GM12892 (cell line): ENCODE measurements around the gene RASA2.
"Not testable (repeated sequence)": the region's sequence is repeated elsewhere in the genome, so short reads cannot be mapped to it uniquely, and the experiment has no call there.

Experiments
- DNase-seq: peaks from one replicate; pipeline ENCODE4 v3.0.0; 2011; ENCODE audit not compliant: insufficient read length
- FAIRE-seq: peaks from 2 replicates; lab custom pipeline; 2011; peaks lifted over from hg19 to GRCh38; lab: Jason Lieb, UNC
- POLR2A ChIP-seq: IDR thresholded peaks from 2 replicates; pipeline ENCODE4 v1.6.1; 2011; ENCODE audit warnings: low read depth, low read length, control low read depth
- POLR2AphosphoS5 ChIP-seq: IDR thresholded peaks from 2 replicates; pipeline ENCODE4 v1.6.1; 2011; ENCODE audit warnings: low read depth, low read length, control low read depth
- TAF1 ChIP-seq: IDR thresholded peaks from 2 replicates; pipeline ENCODE4 v1.6.1; 2011; ENCODE audit warnings: low read depth, mild to moderate bottlenecking, control low read depth, low read length, borderline replicate concordance

RASA2 gene

DNA sequence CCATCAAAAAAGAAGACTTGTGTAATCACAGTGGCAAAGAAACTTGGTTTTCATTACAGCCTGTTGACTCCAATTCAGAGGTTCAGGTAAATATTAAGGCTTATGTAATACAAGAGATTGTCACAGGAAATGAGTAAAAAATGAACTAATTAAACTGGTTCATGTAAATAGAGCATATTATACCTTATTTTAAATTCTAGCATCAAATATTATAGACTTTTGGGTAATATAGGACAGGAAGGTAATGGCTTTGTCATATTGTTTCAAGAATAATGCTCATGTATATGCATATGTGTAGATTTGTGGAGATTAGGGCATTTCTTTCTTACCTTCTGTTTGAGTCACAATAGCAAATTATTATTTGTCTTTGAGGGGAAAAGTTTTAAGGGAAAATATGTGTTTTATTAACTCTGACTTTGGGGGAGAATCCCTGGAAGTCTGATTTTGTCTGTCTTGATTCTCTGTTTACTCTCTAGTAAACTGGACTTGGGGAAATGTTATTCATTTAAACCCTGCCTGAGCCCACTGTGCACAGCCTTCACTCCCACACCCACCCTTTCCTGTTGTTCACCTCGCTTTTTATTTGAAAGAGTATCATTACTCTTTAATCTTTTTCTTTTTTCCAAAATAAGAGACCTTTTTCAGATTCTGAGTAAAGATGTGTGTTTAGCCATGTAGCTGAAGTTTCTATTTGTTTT lies 43.0 kb downstream of the RASA2 start:
- no peak for DNase-seq
- TF ChIP-seq TAF1 (no peak), POLR2A (no peak), POLR2AphosphoS5 (no peak)
- FAIRE-seq = no peak

DNA sequence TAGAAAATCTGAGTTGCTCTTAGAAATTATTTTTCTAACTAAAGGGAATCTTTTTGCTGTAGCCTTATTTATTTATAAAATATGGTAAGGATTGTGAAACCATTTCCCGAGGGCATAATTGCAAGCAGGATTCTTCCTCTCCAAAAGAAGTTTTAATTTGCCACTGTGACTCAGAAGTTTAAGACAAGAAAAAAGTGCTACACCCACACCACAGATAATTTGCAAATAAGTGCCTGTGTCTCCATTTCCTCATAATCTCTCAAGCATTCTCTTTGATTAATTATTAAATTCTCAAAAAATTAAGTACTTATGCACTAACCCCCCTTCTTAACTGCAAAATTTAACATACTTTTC lies 43.6 kb downstream of the RASA2 start:
- no peak for TF ChIP-seq POLR2AphosphoS5
- TF ChIP-seq POLR2A = no peak
- no peak for TF ChIP-seq TAF1
- DNase-seq (no peak), FAIRE-seq (no peak)

DNA sequence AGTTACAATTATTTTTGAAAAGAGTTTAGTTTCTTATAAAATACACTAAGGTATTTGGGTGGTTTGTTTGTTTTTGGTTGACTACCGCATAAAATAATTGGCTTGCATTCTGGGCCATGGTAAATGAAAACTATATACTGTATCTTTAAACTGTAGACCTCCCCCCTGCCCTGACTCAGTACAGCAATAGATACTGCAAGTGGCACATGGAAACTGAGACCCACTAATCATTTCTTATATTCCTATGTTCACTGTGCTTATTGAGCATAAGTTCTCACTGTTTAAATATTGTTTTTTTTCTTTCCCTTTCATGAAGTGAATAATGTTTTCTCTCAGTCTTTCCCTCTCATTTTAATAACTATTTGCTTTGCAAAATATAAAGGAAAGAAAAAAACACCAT lies 45.8 kb downstream of the RASA2 start:
- FAIRE-seq (no peak), DNase-seq (no peak)
- no peak for TF ChIP-seq POLR2A
- no peak for TF ChIP-seq POLR2AphosphoS5
- TF ChIP-seq TAF1 = no peak

DNA sequence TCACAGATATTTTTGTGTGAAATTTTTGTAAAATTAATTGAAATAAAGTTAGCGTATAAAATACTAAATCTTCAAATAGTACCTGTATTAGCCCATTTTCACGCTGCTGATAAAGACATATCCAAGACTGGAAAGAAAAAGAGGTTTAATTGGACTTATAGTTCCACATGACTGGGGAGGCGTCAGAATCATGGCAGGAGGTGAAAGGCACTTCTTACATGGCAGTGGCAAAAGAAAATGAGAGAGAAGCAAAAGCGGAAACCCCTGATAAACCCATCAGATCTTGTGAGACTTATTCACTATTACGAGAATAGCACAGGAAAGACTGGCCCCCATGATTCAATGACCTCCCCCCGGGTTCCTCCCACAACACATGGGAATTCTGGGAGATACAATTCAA lies 49.2 kb downstream of the RASA2 start:
- FAIRE-seq, DNase-seq: not testable (repeated sequence)

DNA sequence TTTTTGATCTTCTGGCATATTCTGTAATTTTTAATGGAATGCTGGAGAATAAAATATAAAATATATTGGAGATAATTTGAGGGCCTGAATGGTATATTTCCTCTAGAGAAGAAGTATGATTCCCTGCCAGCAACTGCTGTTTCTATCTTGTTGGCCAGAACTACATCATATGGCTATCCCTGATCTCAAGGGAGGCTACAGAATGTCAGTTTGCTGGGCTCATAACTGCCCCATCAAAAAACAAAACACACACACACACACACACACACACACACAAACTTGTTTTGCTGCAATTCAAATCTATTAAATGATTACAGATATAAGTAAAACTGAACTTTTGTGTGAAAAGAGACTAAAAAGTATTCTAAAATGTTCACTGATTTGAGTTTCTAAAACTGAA lies 51.0 kb downstream of the RASA2 start:
- no peak for DNase-seq
- no peak for FAIRE-seq
- TF ChIP-seq POLR2A = no peak
- TF ChIP-seq TAF1 = no peak
- TF ChIP-seq POLR2AphosphoS5 = no peak

DNA sequence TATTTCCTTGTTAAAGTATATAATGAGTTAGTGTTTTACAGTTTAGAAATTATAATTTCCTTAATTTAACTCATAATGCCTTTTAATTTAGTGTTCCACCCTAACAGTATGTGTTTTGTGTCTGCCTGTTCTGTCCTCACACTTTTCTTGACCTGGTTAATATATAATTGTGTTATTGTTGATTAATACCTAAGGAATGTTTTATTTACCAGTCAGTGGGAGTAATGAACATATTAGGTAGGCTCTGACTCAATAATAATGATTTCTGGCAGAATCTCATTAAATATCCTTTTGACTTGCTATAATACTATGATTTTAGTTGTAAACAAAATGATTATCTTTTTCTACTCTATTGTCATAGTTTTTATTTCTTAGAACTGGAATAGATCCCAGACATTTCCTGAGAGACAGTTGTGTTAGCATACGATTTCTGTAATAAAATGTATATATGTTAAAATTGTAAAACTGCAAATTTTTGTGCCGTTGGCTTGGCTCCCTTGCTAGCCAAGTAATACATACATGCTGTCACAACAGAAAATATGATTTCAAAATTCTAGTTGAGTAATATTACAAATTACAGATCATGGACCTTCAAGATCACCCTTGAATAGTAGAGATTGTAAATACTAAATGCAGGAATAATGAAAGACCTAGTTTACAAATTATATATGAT lies 51.9 kb downstream of the RASA2 start:
- no peak for DNase-seq
- no peak for FAIRE-seq
- no peak for TF ChIP-seq TAF1

DNA sequence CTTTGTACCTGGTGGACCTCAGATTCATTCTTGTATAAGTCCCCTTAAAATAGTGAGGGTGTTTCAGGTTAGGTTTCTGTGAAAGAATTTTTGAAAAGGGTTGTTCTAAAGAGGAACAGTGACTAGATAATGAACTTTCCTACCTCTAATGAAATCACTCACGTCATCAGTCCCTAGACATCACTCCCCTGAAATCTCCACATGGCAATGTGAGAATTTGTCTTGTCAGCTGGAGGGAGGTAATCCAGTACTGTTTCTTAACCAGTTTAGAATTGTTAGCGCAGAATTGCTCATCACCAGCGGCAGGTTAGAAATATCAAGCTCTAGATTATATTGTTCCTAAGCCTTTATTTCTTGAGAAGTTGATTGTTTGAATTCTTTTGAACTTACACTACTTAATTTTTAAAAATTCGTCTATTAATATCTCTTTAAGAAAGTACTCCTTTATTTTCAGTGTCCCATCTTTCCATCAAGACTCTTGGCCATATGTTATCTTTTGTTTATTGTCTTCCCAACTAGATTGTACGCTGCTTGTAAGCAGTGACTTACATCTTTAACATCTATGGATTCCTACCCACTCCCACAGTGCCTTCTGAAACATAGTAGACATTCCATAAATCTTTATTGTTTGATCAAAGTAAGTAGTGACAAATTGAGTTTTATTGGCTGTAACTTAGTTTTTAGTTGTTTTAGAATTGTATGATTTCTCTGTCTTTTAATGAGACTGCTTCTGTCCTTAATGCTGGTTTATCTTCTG lies 52.8 kb downstream of the RASA2 start:
- DNase-seq (no peak), FAIRE-seq (no peak)
- TF ChIP-seq POLR2AphosphoS5 = no peak
- TF ChIP-seq TAF1 = no peak
- TF ChIP-seq POLR2A = no peak

DNA sequence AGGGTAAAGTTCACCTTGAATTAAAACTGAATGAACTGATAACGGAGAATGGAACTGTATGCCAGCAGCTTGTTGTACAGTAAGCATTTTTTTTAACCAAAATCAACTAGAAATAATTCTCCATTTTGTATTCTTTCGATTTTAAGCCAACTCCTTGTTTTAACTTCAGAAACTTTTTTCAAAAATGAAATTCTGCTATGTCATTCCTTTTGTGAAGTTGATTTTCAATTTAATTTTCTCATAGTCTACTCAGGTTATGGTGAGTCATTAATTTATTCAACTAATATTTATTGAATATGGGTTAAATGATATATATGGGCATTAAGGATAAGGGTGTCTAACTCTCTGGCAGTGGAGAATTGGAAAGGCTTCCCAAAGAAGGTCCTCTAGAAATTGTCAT lies 53.7 kb downstream of the RASA2 start:
- no peak for FAIRE-seq
- no peak for TF ChIP-seq POLR2A

DNA sequence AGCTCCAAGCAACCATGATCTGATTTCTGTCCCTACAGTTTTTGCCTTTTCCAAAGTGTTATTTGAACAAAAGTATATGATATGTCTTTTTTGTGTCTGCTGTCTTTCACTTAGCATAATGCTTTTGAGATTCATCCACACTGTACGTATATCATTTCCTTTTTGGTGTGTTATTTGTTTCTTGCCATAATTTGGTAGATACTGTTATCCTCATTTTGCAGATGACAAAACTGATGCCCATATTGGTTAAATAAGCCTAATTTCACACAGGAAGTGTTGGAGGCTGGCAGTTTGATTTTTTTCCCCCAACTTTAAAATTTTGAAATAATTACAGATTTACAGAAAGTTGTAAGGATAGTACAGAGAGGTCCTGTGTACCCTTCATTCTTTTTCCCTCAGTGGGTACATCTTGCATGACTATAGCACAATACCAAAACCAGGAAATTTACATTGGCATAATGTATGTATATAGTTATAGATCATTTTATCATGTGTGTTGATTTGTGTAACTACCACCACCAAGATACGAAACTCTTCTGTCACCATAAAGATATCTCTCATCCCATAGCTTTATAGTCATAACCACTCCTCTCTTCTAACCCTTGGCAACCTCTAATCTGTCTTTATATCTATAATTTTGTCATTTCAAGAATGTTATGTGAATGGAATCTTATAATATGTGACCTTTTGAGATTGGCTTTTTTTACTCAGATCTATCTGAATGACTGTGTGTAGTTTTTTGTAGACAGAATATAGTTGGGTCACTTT lies 55.6 kb downstream of the RASA2 start:
- no peak for TF ChIP-seq POLR2AphosphoS5
- no peak for TF ChIP-seq POLR2A
- FAIRE-seq (no peak), DNase-seq (no peak)

More for the DNA sequence above, 53.7 kb downstream of the RASA2 start:
- no peak for DNase-seq

DNA sequence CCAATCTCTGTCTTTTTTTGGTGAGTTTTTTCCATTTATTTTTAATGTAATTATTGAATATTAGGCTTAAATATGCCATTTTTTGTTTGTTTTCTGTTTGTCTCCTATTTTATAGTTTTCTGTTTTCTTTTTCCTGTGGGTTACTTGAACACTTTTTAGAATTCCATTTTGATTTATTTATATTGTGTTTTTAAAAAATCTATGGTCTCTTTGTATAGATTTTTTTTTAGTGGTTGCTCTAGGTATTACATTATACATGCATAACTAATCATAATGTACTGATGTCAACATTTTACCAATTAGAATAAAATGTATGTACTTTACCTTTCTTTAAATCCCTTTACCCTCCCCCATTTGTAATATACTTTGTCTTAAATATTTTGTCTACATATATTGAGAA lies 56.2 kb downstream of the RASA2 start:
- no peak for DNase-seq
- FAIRE-seq = no peak
- TF ChIP-seq POLR2AphosphoS5 (no peak), TAF1 (no peak), POLR2A (no peak)

DNA sequence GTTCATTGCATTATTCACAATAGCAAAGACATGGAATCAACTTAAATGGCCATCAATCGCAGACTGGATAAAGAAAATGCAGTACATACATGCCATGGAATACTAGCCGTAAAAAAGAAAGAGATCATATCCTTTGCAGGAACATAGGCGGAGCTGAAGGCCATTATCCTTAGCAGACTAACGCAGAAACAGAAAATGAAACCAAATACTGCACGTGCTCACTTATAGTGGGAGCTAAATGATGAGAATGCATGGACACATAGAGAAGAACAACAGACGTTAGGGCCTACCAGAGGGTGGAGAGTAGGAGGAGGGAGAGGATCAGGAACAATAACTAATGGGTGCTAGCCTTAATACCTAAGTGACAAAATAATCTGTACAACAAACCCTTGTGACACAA lies 57.9 kb downstream of the RASA2 start:
- no peak for TF ChIP-seq POLR2A
- TF ChIP-seq POLR2AphosphoS5 = no peak
- TF ChIP-seq TAF1 = no peak
- DNase-seq (no peak), FAIRE-seq (peak; percentile 24)

DNA sequence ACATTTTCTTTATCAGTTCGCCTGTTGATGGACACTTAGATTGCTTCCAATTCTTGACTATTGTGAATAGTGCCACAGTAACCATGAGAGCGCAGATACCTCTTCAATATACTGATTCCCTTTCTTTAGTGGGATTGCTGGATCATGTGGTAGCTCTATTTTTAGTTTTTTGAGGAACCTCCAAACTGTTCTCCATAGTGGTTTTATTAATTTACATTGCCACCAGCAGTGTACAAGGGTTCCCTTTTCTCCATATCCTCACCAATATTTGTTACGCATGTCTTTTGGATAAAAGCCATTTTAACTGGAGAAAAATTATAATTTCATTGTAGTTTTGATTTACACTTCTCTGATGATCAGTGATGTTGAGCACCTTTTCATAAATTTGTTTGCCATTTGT lies 59.3 kb downstream of the RASA2 start:
- FAIRE-seq = no peak
- no peak for TF ChIP-seq POLR2A
- TF ChIP-seq TAF1 = no peak
- no peak for TF ChIP-seq POLR2AphosphoS5

More for the DNA sequence above, 59.3 kb downstream of the RASA2 start:
- no peak for DNase-seq
